Measurements from ENCODE around the gene RXRA.

- TF ChIP-seq CTCF (IDR thresholded peaks at IDR 0.05) (no peak), EZH2 (IDR thresholded peaks at IDR 0.05; ENCODE audit: borderline replicate concordance, insufficient read depth, low read depth, low read length, poor library complexity, severe bottlenecking) (no peak)
Measured at GRCh38 chr9:134373953-134374300, 47.7 kb downstream of the RXRA start.
